ENCODE results near the gene CFHR4. TPM values are rescaled to one million over a fixed set of nuclear protein-coding genes. Genes with fewer than 3 reads are reported as not detected.
"Not testable (repeated sequence)": the region's sequence is repeated elsewhere in the genome, so short reads cannot be mapped to it uniquely, and the experiment has no call there.

The CFHR4 gene
- total RNA-seq, 1 donor: not detected

DNA sequence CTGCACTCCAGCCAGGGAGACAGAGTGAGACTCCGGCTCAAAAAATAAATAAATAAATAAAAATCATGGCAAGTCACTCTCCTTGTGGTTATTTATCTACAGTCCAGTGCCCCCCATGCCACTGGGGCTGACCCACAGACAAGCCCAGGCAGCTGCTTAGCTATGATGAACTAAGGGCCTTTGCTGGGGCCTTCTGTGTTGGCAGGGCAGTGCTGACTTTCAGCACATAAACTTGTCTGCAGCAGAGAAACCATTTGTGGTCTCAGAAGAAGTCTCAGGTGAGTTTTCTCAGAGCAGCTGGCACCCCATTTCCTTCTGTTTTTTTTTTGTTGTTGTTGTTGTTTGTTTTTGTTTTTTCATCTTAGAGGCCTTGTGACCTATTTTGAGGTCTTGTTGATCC lies 20.9 kb upstream of the CFHR4 start:
- TF ChIP-seq, protein P1, sequence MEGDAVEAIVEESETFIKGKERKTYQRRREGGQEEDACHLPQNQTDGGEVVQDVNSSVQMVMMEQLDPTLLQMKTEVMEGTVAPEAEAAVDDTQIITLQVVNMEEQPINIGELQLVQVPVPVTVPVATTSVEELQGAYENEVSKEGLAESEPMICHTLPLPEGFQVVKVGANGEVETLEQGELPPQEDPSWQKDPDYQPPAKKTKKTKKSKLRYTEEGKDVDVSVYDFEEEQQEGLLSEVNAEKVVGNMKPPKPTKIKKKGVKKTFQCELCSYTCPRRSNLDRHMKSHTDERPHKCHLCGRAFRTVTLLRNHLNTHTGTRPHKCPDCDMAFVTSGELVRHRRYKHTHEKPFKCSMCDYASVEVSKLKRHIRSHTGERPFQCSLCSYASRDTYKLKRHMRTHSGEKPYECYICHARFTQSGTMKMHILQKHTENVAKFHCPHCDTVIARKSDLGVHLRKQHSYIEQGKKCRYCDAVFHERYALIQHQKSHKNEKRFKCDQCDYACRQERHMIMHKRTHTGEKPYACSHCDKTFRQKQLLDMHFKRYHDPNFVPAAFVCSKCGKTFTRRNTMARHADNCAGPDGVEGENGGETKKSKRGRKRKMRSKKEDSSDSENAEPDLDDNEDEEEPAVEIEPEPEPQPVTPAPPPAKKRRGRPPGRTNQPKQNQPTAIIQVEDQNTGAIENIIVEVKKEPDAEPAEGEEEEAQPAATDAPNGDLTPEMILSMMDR (IDR thresholded peaks at IDR 0.05; ENCODE audit: insufficient read depth, low read depth, low read length): no peak

DNA sequence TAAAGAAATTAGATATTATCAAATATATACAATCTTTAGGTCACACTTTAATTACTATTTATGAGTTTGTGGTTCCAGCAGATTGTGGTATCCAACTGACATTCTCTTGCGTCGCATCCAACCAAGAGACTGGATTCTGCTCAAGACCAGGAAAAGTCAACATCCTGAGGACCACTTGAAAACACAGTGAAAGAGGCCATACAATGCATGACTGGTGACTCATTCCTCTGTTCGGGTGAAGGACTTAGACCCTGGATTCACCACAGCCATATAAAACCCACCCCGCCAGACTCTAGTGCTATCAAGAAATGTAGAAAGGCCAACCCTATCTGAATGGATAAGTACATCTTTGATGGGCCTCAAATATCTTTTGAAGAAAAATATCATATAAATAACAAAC lies 14.5 kb upstream of the CFHR4 start:
- no peak for DNase-seq (ENCODE audit: low read depth)
- no peak overlapping the region for H3K4me3 ChIP-seq (ENCODE audit: low read depth, low read length)
- TF ChIP-seq, protein P1 (IDR thresholded peaks at IDR 0.05; ENCODE audit: insufficient read depth, low read depth, low read length): no peak

More for the DNA sequence above, 20.9 kb upstream of the CFHR4 start:
- no peak overlapping the region for H3K4me3 ChIP-seq (ENCODE audit: low read depth, low read length)
- no peak for DNase-seq (ENCODE audit: low read depth)

DNA sequence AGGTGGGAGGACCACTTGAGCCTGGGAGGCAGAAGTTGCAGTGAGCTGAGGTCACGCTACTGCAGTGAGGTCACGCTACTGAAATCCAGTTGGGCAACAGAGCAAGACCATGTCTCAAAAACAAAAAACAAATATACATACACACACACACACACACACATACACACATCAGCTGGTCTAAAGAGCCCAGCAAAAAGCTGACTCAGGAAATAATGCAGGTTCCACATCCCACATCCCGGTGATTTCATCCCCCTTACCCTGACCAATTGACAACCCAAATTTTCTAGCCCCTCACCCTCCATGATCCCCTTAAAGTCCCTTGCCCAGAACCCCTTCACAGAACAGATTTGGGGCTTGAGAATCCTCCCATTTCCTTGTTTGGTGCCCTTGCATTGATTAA lies 11.9 kb upstream of the CFHR4 start:
- no peak for DNase-seq (ENCODE audit: low read depth)
- TF ChIP-seq, protein P1 (IDR thresholded peaks at IDR 0.05; ENCODE audit: insufficient read depth, low read depth, low read length): no peak
- no peak overlapping the region for H3K4me3 ChIP-seq (ENCODE audit: low read depth, low read length)

DNA sequence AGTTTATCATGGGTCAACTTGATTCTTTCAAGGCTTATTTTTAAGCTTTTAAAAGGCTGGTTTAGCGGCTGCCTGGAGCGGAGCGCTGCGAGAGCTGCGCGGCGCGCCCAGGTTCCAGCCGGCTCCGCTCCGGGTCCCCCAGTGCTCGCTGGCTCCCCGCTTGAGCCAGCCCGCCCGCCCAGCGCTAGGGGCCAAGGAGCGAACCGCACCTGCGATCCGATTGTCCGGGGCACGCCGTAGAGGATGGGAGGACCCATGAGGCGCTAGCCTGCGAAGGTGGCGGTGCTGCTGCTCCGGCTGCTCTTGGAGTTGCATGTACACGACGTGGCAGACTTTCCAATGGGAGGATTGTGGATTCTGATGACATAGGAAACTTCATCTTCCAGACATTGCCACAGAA lies 9.9 kb upstream of the CFHR4 start:
- TF ChIP-seq, protein P1 (IDR thresholded peaks at IDR 0.05; ENCODE audit: insufficient read depth, low read depth, low read length): no peak
- DNase-seq (ENCODE audit: low read depth): no peak
- H3K4me3 ChIP-seq (ENCODE audit: low read depth, low read length): no peak overlapping the region

DNA sequence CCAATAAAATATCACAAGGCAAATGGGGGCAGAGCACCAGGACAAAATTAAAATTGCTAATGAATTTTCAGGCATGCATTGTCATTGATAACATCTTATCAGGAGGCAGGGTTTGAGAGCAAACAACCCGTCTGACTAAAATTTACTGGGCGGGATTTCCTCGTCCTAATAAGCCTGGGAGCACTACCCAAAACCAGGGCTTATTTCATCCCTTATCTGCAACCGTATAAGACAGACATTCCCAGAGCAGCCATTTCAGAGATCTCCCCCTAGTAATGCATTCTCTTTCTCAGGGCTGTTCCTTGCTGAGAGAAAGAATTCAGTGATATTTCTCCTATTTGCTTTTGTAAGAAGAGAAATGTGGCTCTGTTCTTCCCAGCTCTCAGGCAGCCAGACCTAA lies 1.3 kb upstream of the CFHR4 start:
- not testable (repeated sequence) for DNase-seq (ENCODE audit: low read depth); H3K4me3 ChIP-seq (ENCODE audit: low read depth, low read length)

DNA sequence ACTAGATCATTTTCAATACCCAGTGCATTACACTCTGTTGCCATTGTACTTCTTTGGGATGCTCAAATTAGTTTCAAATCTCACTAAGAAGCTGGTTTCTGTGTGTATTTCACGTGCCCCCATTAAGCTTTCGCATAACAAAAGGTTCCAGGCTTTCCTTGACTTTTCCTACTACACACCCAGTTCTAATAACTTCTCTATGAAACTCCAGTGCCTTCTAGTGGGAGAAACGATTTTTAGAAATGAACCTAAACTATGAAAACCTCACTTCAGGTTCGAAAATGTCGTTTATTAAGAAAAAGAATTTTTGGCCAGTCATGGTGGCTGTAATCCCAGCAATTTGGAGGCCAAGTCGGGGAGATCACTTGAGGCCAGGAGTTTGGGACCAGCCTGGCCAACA lies 2.8 kb downstream of the CFHR4 start:
- TF ChIP-seq, protein P1 (IDR thresholded peaks at IDR 0.05; ENCODE audit: insufficient read depth, low read depth, low read length): no peak
- no peak for DNase-seq (ENCODE audit: low read depth)
- H3K4me3 ChIP-seq (ENCODE audit: low read depth, low read length): no peak overlapping the region

DNA sequence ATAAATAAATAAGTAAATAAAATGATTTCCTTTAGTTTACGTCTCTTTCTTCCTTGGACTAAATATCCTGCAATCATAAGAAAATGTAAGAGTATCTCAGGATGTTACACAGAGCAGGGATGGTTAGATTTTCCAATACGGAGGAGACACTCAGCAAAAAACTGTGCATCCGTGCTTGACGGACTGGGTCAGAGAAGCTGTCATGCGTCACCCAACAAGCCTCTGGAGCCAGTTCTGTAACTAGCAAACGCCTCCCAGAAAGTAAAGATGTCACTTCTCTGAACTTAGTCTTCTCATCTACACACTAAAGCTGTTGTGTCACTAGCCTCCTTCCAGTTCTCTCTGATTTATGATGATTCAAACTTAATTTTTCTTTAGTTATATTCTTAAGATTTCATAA lies 3.4 kb downstream of the CFHR4 start:
- H3K4me3 ChIP-seq (ENCODE audit: low read depth, low read length): no peak overlapping the region
- no peak for DNase-seq (ENCODE audit: low read depth)
- TF ChIP-seq, protein P1 (IDR thresholded peaks at IDR 0.05; ENCODE audit: insufficient read depth, low read depth, low read length): no peak

All from fibroblast of villous mesenchyme (primary cell).